ENCODE data around the gene ACTR1B.
"Not testable (repeated sequence)": the region's sequence is repeated elsewhere in the genome, so short reads cannot be mapped to it uniquely, and the experiment has no call there.

ACTR1B gene

GRCh38 chr2:97676620-97677019 lies 12.8 kb upstream of the ACTR1B start:
- TF ChIP-seq JUND (IDR thresholded peaks at IDR 0.05; ENCODE audit: low read depth): no peak
- in situ Hi-C loops (cut with HindIII; ENCODE audit: low pct_unique_long_range_greater_than_20kb, low sequenced_read_pairs): no loop called here
- DNase-seq (ENCODE audit: low read depth in 1 of 2, low spot score in 1 of 2): no peak

DNA sequence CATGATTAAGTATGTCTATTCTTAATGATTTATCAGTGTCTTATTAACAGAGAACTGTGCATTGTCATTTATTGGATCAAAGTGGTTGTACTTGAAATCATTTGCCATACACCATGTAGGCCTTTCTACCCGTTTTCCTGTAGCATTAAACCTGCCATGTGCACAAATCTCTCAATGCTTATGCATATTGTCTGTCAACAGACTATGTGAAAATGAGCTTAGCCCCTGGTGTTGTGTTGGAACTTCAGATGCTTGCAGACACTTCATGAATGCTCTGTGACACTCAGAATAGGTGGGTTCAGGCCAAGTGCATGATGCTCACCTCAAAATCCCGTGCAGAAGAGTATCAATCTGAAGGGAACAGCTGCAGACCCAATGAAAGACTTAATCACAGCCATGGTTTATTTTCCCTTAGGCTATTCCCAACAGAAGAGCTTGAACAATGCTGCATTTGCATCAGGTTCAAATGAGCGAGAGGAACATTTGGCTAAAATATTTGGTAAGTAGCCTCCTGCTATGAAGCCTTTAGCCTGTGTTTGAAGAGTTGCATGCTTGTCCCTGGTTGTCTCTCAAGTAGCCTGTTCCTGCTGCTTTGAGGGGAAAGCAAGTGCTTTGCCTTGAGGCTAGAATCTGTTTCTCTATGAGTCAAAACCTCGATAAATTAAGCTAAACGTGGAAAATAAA lies 11.7 kb upstream of the ACTR1B start:
- DNase-seq (ENCODE audit: low read depth in 1 of 2, low spot score in 1 of 2): no peak
- in situ Hi-C loops (cut with HindIII; ENCODE audit: low pct_unique_long_range_greater_than_20kb, low sequenced_read_pairs): no loop called here
- no peak for TF ChIP-seq JUND (IDR thresholded peaks at IDR 0.05; ENCODE audit: low read depth)

- in situ Hi-C loops (cut with HindIII; ENCODE audit: low pct_unique_long_range_greater_than_20kb, low sequenced_read_pairs): no loop called here
- no peak for DNase-seq (ENCODE audit: low read depth in 1 of 2, low spot score in 1 of 2)
- TF ChIP-seq JUND (IDR thresholded peaks at IDR 0.05; ENCODE audit: low read depth): no peak
These were observed 10.1 kb upstream of the ACTR1B start for GRCh38 chr2:97673915-97674283.

- no peak for DNase-seq (ENCODE audit: low read depth in 1 of 2, low spot score in 1 of 2)
- in situ Hi-C loops (cut with HindIII; ENCODE audit: low pct_unique_long_range_greater_than_20kb, low sequenced_read_pairs): no loop called here
- no peak for TF ChIP-seq JUND (IDR thresholded peaks at IDR 0.05; ENCODE audit: low read depth)
These were observed 9.5 kb upstream of the ACTR1B start for GRCh38 chr2:97673182-97673914.

- in situ Hi-C loops (cut with HindIII; ENCODE audit: low pct_unique_long_range_greater_than_20kb, low sequenced_read_pairs); DNase-seq (ENCODE audit: low read depth in 1 of 2, low spot score in 1 of 2): not testable (repeated sequence)
These were observed 8.8 kb upstream of the ACTR1B start for GRCh38 chr2:97672606-97673140.

GRCh38 chr2:97671526-97671925 lies 7.7 kb upstream of the ACTR1B start:
- TF ChIP-seq JUND (IDR thresholded peaks at IDR 0.05; ENCODE audit: low read depth): no peak
- no peak for DNase-seq (ENCODE audit: low read depth in 1 of 2, low spot score in 1 of 2)
- in situ Hi-C loops (cut with HindIII; ENCODE audit: low pct_unique_long_range_greater_than_20kb, low sequenced_read_pairs): no loop called here

GRCh38 chr2:97670471-97670870 lies 6.6 kb upstream of the ACTR1B start:
- no peak for TF ChIP-seq JUND (IDR thresholded peaks at IDR 0.05; ENCODE audit: low read depth)
- DNase-seq (ENCODE audit: low read depth in 1 of 2, low spot score in 1 of 2): no peak
- in situ Hi-C loops (cut with HindIII; ENCODE audit: low pct_unique_long_range_greater_than_20kb, low sequenced_read_pairs): no loop called here

DNA sequence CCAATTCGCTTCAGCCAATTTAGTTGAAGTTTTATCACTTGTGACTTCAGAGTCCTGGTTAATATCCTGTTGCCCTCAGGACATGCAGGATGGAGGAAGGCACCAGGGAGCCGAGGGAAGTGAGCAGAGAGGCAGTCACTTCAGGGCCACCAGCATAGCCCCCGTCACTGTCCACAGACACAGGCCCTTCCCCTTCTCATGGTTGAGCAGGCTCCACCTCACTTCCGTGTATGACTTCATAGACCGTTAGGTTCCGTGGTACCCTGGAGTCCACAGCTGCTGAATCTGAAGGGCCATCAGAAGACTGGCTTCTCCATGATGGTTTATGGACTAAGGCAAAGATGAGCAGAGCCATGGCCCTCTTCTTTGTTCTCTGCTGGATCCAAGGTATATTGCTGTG lies 5.6 kb upstream of the ACTR1B start, which contains the start of gene C2orf92:
C2orf92 (plus strand) TSS at position 266 of the 400 bp plus-strand sequence; CDS start at position 342, 76 bp downstream.
- TF ChIP-seq JUND (IDR thresholded peaks at IDR 0.05; ENCODE audit: low read depth): no peak
- in situ Hi-C loops (cut with HindIII; ENCODE audit: low pct_unique_long_range_greater_than_20kb, low sequenced_read_pairs): no loop called here
- DNase-seq (ENCODE audit: low read depth in 1 of 2, low spot score in 1 of 2): no peak

DNA sequence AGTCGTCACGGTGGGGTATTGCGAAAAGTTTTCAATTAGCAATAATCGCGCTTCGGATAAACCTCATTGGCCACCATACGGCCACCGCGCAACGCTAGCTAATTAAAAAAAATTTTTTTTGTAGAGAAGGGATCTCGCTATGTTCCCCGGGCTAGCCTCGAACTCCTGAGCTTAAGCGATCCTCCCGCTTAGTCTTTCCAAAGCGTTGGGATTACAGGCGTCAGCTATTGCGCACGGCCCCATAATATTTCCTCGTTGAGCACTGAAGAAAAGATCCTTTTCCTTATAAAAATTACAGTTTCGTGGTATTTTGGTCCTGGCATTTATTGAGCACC lies 759 bp upstream of the ACTR1B start:
- TF ChIP-seq JUND (IDR thresholded peaks at IDR 0.05; ENCODE audit: low read depth): no peak
- no peak for DNase-seq (ENCODE audit: low read depth in 1 of 2, low spot score in 1 of 2)
- in situ Hi-C loops (cut with HindIII; ENCODE audit: low pct_unique_long_range_greater_than_20kb, low sequenced_read_pairs): no loop called here

- no peak for TF ChIP-seq JUND (IDR thresholded peaks at IDR 0.05; ENCODE audit: low read depth)
- DNase-seq (ENCODE audit: low read depth in 1 of 2, low spot score in 1 of 2): no peak
- in situ Hi-C loops (cut with HindIII; ENCODE audit: low pct_unique_long_range_greater_than_20kb, low sequenced_read_pairs): no loop called here
These were observed 250 bp downstream of the ACTR1B start for GRCh38 chr2:97663626-97663961.

GRCh38 chr2:97662895-97663625 lies 784 bp downstream of the ACTR1B start:
- in situ Hi-C loops (cut with HindIII; ENCODE audit: low pct_unique_long_range_greater_than_20kb, low sequenced_read_pairs): no loop called here
- TF ChIP-seq JUND (IDR thresholded peaks at IDR 0.05; ENCODE audit: low read depth): no peak
- peak; percentile 60 to 75 for DNase-seq (ENCODE audit: low read depth in 1 of 2, low spot score in 1 of 2)

DNA sequence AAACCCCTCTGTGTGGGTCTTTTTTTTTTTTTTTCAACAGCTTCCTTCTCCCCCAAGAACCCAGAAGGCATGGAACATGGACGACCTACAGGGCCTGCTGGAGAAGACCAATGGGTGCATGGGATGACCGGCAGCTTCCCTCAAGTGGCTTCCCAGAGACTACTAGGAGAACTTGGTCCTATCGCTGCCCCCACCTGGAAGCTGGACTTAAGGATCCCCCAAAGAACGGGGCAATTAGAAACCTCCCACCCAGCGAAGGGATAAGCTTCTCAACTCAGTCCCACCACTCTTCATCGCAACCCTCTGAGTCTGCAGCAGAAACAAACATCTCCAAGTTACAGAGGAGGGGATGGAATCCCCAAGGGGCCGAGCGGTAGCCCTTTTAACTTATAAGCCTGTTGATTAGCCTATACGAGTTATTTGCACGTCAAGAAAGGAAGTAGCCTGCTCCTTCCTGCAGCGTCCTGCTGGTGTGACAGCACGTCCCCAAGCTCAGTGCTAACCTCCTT lies 1.4 kb downstream of the ACTR1B start:
- DNase-seq (ENCODE audit: low read depth in 1 of 2, low spot score in 1 of 2): no peak
- in situ Hi-C loops (cut with HindIII; ENCODE audit: low pct_unique_long_range_greater_than_20kb, low sequenced_read_pairs): no loop called here
- TF ChIP-seq JUND (IDR thresholded peaks at IDR 0.05; ENCODE audit: low read depth): no peak

- DNase-seq (ENCODE audit: low read depth in 1 of 2, low spot score in 1 of 2): no peak
- in situ Hi-C loops (cut with HindIII; ENCODE audit: low pct_unique_long_range_greater_than_20kb, low sequenced_read_pairs): no loop called here
- no peak for TF ChIP-seq JUND (IDR thresholded peaks at IDR 0.05; ENCODE audit: low read depth)
These were observed 1.9 kb downstream of the ACTR1B start for GRCh38 chr2:97661927-97662326.

Measured in T47D (cell line).